ENCODE results near the gene ANKRD17. TPM values are rescaled to one million over a fixed set of nuclear protein-coding genes. Genes with fewer than 3 reads are reported as not detected.

Gene ANKRD17
- polyA plus RNA-seq, 1 of the 3 experiments (the other 2 are of a cell fraction), result 25.6 TPM

DNA sequence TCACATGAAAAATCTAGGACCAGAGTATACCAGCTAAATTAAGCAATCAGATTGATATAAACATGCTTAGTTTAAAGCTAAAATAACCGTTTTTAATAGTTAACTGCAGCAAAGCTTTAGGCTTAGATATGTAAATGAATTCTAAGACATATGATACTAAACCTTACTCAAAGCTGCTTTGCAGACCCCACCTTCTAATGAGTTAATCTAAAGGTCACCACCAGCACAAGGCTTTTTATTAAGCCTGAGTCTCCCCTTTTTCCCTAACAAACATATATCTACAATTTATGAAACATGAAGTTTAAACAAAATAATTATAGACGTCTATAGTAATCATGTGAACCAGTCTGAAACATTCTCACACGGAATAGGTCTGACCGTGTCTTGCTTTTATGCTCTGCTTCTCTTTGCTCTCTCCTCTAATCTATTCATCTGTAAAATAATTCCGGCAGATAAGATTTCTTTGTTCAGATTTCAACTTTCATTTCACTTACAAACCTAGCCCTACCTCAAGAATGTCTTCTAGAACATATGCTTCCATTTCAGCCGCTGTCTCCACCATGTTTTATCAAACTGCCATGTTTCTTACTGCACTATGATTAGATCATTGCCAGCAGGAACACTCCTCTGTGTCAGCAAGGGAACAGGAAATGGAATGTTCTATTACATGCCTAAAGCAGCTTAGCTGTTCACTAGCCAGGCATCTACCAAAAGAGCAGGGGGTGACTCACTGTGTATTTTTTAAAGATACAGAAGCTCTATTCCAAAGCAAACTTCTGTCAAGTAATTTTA is 35.9 kb downstream of the ANKRD17 start (continued):
- TF ChIP-seq, protein P1, sequence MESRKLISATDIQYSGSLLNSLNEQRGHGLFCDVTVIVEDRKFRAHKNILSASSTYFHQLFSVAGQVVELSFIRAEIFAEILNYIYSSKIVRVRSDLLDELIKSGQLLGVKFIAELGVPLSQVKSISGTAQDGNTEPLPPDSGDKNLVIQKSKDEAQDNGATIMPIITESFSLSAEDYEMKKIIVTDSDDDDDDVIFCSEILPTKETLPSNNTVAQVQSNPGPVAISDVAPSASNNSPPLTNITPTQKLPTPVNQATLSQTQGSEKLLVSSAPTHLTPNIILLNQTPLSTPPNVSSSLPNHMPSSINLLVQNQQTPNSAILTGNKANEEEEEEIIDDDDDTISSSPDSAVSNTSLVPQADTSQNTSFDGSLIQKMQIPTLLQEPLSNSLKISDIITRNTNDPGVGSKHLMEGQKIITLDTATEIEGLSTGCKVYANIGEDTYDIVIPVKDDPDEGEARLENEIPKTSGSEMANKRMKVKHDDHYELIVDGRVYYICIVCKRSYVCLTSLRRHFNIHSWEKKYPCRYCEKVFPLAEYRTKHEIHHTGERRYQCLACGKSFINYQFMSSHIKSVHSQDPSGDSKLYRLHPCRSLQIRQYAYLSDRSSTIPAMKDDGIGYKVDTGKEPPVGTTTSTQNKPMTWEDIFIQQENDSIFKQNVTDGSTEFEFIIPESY (IDR thresholded peaks at IDR 0.05; ENCODE audit: borderline replicate concordance, low read depth), result no peak

GRCh38 chr4:73221734-73222133 is 36.9 kb downstream of the ANKRD17 start:
- Histone ChIP-seq H3K4me3 (ENCODE audit: low read depth in 2 of 2, low read length in 1 of 2) (peak overlapping the region; percentile 46 to 71), H3K9me3 (no peaks in the 10 kb centered on the region), H2AFZ (ENCODE audit: low read depth) (no peak overlapping the region), H3K27ac (ENCODE audit: low read depth in 2 of 2, low read length in 1 of 2) (peak overlapping the region; percentile 19 to 96; a peak in 3 of 4 replicates), H3F3A (replicated peaks; ENCODE audit: insufficient read depth) (peaks cover 24% of the 10 kb centered on the region), H4K20me1 (ENCODE audit: insufficient read depth) (peaks cover 14% of the 10 kb centered on the region; the same call in 1 of the 2 replicates), H3K4me2 (peak overlapping the region; percentile 80), H3K4me1 (ENCODE audit: control insufficient read depth in 1 of 2, insufficient read depth in 2 of 2, low read depth in 1 of 2, low read length in 1 of 2) (peaks cover 11 to 13% of the 10 kb centered on the region in 2 experiments), H3K9me2 (no peaks in the 10 kb centered on the region), H3K36me3 (replicated peaks in 1 of 2; ENCODE audit: control insufficient read depth in 1 of 2, insufficient read depth in 2 of 2, low read length in 1 of 2) (peaks cover 4 to 10% of the 10 kb centered on the region in 2 experiments), H3K9ac (peak overlapping the region; percentile 84; the same call in 1 of the 2 replicates), H3K27me3 (ENCODE audit: insufficient read depth) (no peaks in the 10 kb centered on the region), H3K79me2 (ENCODE audit: insufficient read depth) (peaks cover 90% of the 10 kb centered on the region)
- CTCF ChIA-PET, result interaction anchor here (0.8 to 1.9 kb wide), 2 partner anchors 12 to 74 kb away, joined by 3 to 5 read pairs; no protein-coding TSS in a partner anchor
- TF ChIP-seq TEAD4 (IDR thresholded peaks at IDR 0.05; ENCODE audit: borderline replicate concordance, insufficient read depth) (no peak), FOXJ3 (CRISPR knock-in tag; IDR thresholded peaks at IDR 0.05) (no peak), SIN3A (IDR thresholded peaks at IDR 0.05; ENCODE audit: borderline replicate concordance, low read depth, low read length) (no peak), USF1 (IDR thresholded peaks at IDR 0.05; ENCODE audit: borderline replicate concordance, low read depth) (no peak), EP300 (IDR thresholded peaks at IDR 0.05; ENCODE audit: borderline replicate concordance in 1 of 2, low read depth in 1 of 2, low read length in 1 of 2) (no peak)
- WGBS (ENCODE audit: low lambda C conversion rate), result 93% methylated on average over 2 of the region's 2 CpGs
- POLR2A ChIA-PET, result interaction anchor here (0.7 kb wide), 1 partner anchor 38 kb away, joined by 3 read pairs; no protein-coding TSS in a partner anchor
- DNase-seq, result no peak

- ChIA-PET CTCF (interaction anchor here (1.2 kb wide), 1 partner anchor 92 kb away, joined by 4 read pairs; no protein-coding TSS in a partner anchor), POLR2A (no interaction called here)
- TF ChIP-seq ELF1 (IDR thresholded peaks at IDR 0.05), result no peak
- H4K20me1 ChIP-seq (ENCODE audit: insufficient read depth), result peaks cover 19% of the 10 kb centered on the region; the same call in 1 of the 2 replicates
- H3K4me2 ChIP-seq, result peak overlapping the region; percentile 80
- H3K4me3 ChIP-seq (ENCODE audit: low read depth in 2 of 2, low read length in 1 of 2), result no peak overlapping the region; a peak in 1 of 4 replicates
- H3K27ac ChIP-seq (ENCODE audit: low read depth in 2 of 2, low read length in 1 of 2), result no peak overlapping the region
- H3K9me3 ChIP-seq, result no peaks in the 10 kb centered on the region
- H3K9ac ChIP-seq, result no peak overlapping the region
- H3K4me1 ChIP-seq (ENCODE audit: control insufficient read depth in 1 of 2, insufficient read depth in 2 of 2, low read depth in 1 of 2, low read length in 1 of 2), result peaks cover 11 to 13% of the 10 kb centered on the region in 2 experiments
- H3K36me3 ChIP-seq (replicated peaks in 1 of 2; ENCODE audit: control insufficient read depth in 1 of 2, insufficient read depth in 2 of 2, low read length in 1 of 2), result peaks cover 9 to 10% of the 10 kb centered on the region in 2 experiments
- H3K27me3 ChIP-seq (ENCODE audit: insufficient read depth), result no peaks in the 10 kb centered on the region
- peaks cover 24% of the 10 kb centered on the region for H3F3A ChIP-seq (replicated peaks; ENCODE audit: insufficient read depth)
- H2AFZ ChIP-seq (ENCODE audit: low read depth), result no peak overlapping the region
- H3K9me2 ChIP-seq, result no peaks in the 10 kb centered on the region
- H3K79me2 ChIP-seq (ENCODE audit: insufficient read depth), result peaks cover 88% of the 10 kb centered on the region
- DNase-seq, result no peak
Observed at GRCh38 chr4:73220815-73221214, 37.8 kb downstream of the ANKRD17 start.

Measured in SK-N-SH (cell line).